Stimulated activated CD8-positive, alpha-beta memory T cell treated with anti-CD3 and anti-CD28 coated beads, Interleukin-4, amount 100 ng/mL, for 1 hour (primary cell): ENCODE data around the gene SMIM12.
A peak's percentile ranks its signal among the peaks of the same experiment; 100 is the strongest.

ENCODE experiments used
- DNase-seq, 2 donors: peaks; one replicate each; pipeline ENCODE4 v3.0.0-alpha.2; 2020; ENCODE audit warnings: low read depth in 2 of 2, low spot score in 1 of 2

The SMIM12 gene

GRCh38 chr1:34874296-34874952 is 14.9 kb upstream of the SMIM12 start:
- DNase-seq: no peak

GRCh38 chr1:34872133-34872503 is 12.6 kb upstream of the SMIM12 start:
- no peak for DNase-seq

GRCh38 chr1:34871443-34872132 is 12.0 kb upstream of the SMIM12 start:
- no peak for DNase-seq

GRCh38 chr1:34870395-34870794 is 10.8 kb upstream of the SMIM12 start:
- DNase-seq: no peak

- DNase-seq: no peak
Measured at GRCh38 chr1:34869760-34870159, 10.2 kb upstream of the SMIM12 start.

GRCh38 chr1:34868230-34869049 is 8.9 kb upstream of the SMIM12 start:
- no peak for DNase-seq

- no peak for DNase-seq
Measured at GRCh38 chr1:34867415-34867814, 7.9 kb upstream of the SMIM12 start.

GRCh38 chr1:34866762-34867109 is 7.2 kb upstream of the SMIM12 start:
- DNase-seq: no peak

- peak; percentile 90 to 91 for DNase-seq
Measured at GRCh38 chr1:34865981-34866761, 6.6 kb upstream of the SMIM12 start.

- no peak for DNase-seq
Measured at GRCh38 chr1:34865573-34865972, 6.0 kb upstream of the SMIM12 start.

- no peak for DNase-seq
Measured at GRCh38 chr1:34864759-34865158, 5.2 kb upstream of the SMIM12 start.

GRCh38 chr1:34863501-34863900 is 4.0 kb upstream of the SMIM12 start:
- no peak for DNase-seq

- no peak for DNase-seq
Measured at GRCh38 chr1:34858901-34859445, 576 bp downstream of the SMIM12 start.

- DNase-seq: no peak
Measured at GRCh38 chr1:34856697-34857096, 2.9 kb downstream of the SMIM12 start.

GRCh38 chr1:34852677-34853217 is 6.8 kb downstream of the SMIM12 start:
- DNase-seq: peak; percentile 53 to 75

GRCh38 chr1:34851431-34852105 is 8.0 kb downstream of the SMIM12 start:
- no peak for DNase-seq

- no peak for DNase-seq
Measured at GRCh38 chr1:34850382-34850781, 9.2 kb downstream of the SMIM12 start.

GRCh38 chr1:34847094-34847493 is 12.5 kb downstream of the SMIM12 start:
- DNase-seq: no peak

- no peak for DNase-seq
Measured at GRCh38 chr1:34846265-34846664, 13.3 kb downstream of the SMIM12 start.
